ACC112 (cell line): ENCODE measurements around the gene ARID4B.
A peak's percentile ranks its signal among the peaks of the same experiment; 100 is the strongest.

Source experiments
- H2AFZ ChIP-seq: fragments of 200-600 bp; sonication (generic); one replicate; pipeline ENCODE4 v1.6.0; 2017; ENCODE audit warnings: antibody characterized with exemption, low read length; ENCODE audit not compliant: unreplicated experiment
- H3K27ac ChIP-seq: fragments of 200-600 bp; sonication (generic); 2 replicates; pipeline ENCODE4 v1.5.1; 2014; ENCODE audit warnings: low read depth, mild to moderate bottlenecking, antibody characterized with exemption, low read length, moderate library complexity
- H3K27me3 ChIP-seq: fragments of 200-600 bp; sonication (generic); 2 replicates; pipeline ENCODE4 v1.6.1; 2014; ENCODE audit warnings: mild to moderate bottlenecking, antibody characterized with exemption, low read length, moderate library complexity, mixed read lengths; ENCODE audit not compliant: insufficient read depth
- H3K36me3 ChIP-seq: fragments of 200-600 bp; sonication (generic); 2 replicates; pipeline ENCODE4 v1.6.1; 2016; ENCODE audit warnings: mild to moderate bottlenecking, antibody characterized with exemption, low read length, moderate library complexity, mixed read lengths; ENCODE audit not compliant: insufficient read depth
- H3K4me1 ChIP-seq: fragments of 200-600 bp; sonication (generic); one replicate; pipeline ENCODE4 v1.6.1; 2016; ENCODE audit warnings: low read length, mixed read lengths; ENCODE audit not compliant: insufficient read depth, unreplicated experiment, control insufficient read depth
- H3K4me3 ChIP-seq: fragments of 200-600 bp; sonication (generic); 2 replicates; pipeline ENCODE4 v1.5.1; 2014; ENCODE audit warnings: mild to moderate bottlenecking, low read depth, low read length
- H3K79me2 ChIP-seq: fragments of 200-600 bp; sonication (generic); one replicate; pipeline ENCODE4 v1.6.0; 2016; ENCODE audit warnings: low read length; ENCODE audit not compliant: control insufficient read depth, unreplicated experiment, insufficient read depth

ARID4B gene

DNA sequence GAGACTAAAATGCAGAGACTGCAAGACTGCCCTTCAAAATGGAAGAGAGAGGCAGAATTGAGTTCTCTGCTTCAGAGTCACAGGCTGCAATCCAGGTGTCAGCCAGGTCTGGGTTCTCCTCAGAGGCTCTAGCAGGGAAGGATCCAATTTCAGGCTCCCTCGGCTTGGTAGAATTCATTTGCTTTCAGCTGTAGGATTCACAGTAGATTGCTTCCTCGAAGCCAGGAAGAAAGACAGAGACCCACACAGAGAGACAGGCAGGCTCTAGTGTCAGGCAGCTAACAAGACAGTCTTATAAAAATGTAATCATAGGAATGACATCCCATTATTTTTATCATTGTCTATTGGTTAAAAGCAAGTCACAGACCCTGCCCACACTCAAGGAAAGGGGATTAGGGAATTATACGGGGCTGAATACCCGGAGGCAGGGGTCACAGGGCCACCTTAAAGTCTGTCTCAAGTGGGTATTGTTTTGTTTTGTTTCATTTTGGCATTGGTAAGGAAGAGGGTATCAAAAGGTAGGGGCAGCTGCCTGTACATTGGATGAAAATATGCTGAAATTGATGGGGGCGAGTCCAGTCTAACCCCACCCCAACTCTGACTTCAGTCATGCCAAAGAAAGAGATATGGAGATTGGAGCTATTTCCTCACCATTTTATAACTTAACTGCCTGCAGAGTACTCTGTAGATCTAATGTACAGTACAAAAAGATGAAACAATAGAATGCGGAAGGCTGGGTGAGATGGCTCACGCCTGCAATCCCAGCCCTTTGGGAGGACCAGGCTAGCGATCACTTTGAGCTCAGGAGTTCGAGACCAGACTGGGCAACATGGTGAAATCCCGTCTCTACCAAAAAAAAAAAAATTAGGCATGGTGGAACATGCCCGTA lies 29.8 kb upstream of the ARID4B start:
- Histone ChIP-seq H3K4me3 (no peak overlapping the region), H3K27me3 (no peaks in the 10 kb centered on the region), H3K27ac (no peak overlapping the region), H3K79me2 (no peaks in the 10 kb centered on the region), H2AFZ (no peak overlapping the region), H3K36me3 (no peaks in the 10 kb centered on the region), H3K4me1 (no peaks in the 10 kb centered on the region)

DNA sequence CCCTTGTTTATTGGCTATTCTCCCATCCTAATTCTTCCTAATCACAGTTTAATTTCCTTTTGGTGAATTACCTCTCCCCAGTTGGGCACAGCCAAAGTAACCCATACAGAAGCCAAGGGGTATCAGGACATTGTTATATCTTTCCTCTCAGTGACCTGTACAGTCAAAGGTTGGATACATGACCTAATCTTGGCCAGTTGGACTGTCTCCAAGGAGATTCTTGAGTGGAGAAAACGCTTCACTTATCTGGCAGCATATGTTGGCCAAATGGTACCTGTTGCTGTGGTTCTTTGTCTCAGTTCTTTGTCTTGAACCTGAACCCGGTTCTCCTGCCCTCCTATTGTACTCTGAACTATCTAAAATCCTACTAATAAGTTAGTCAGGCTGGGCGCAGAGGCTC lies 23.9 kb upstream of the ARID4B start:
- no peak overlapping the region for H3K27ac ChIP-seq

DNA sequence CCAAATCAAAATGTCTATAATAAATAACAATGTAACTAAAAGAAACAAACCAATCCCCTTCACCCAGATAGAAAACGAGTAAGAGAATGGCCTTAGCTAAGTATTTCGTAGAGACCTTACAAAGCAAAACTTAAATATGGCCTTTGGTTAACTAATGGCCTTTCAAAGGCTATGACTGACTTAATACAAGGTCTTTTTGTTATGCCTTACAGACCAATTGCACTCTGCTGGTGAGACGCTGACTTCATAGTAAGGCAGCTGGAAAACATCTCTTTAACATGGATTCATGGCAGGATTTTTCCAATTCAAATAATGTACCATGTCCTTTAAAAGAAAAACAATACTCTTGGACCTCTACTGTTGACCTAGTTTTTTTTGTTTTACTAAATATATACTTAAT lies 23.5 kb upstream of the ARID4B start:
- Histone ChIP-seq H2AFZ (no peak overlapping the region), H3K79me2 (no peaks in the 10 kb centered on the region), H3K27ac (no peak overlapping the region), H3K4me1 (no peaks in the 10 kb centered on the region), H3K36me3 (no peaks in the 10 kb centered on the region), H3K4me3 (no peak overlapping the region), H3K27me3 (no peaks in the 10 kb centered on the region)

More for the DNA sequence above, 23.9 kb upstream of the ARID4B start:
- Histone ChIP-seq H3K4me3 (no peak overlapping the region), H3K79me2 (no peaks in the 10 kb centered on the region), H3K4me1 (no peaks in the 10 kb centered on the region), H3K27me3 (no peaks in the 10 kb centered on the region), H2AFZ (no peak overlapping the region), H3K36me3 (no peaks in the 10 kb centered on the region)

DNA sequence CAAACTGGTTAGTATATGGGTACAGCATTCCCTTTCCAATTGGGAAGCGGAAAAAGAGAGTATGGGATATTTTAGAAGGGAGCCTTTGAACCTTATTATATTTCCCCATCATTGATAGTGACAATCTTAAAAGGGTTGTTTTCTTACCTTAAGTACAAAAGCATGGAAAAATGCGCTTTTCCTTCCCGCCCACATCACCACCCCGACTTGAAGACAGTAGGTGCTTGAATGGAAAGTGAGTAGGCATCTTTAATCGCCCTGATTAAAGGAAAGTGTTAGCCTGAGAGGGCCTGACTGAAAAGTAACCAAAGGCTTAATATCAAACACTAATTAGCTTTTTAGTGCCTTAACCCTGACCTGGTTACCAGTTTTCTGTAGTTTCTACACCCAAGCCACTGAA lies 15.7 kb upstream of the ARID4B start:
- Histone ChIP-seq H3K4me1 (no peaks in the 10 kb centered on the region), H3K79me2 (no peaks in the 10 kb centered on the region), H3K27me3 (no peaks in the 10 kb centered on the region), H3K27ac (no peak overlapping the region), H2AFZ (no peak overlapping the region), H3K4me3 (no peak overlapping the region), H3K36me3 (no peaks in the 10 kb centered on the region)

- Histone ChIP-seq H3K27ac (no peak overlapping the region), H3K79me2 (no peaks in the 10 kb centered on the region), H3K4me3 (no peak overlapping the region), H3K4me1 (no peaks in the 10 kb centered on the region), H2AFZ (no peak overlapping the region), H3K36me3 (no peaks in the 10 kb centered on the region), H3K27me3 (no peaks in the 10 kb centered on the region)
Observed at GRCh38 chr1:235342471-235342870, 14.5 kb upstream of the ARID4B start.

DNA sequence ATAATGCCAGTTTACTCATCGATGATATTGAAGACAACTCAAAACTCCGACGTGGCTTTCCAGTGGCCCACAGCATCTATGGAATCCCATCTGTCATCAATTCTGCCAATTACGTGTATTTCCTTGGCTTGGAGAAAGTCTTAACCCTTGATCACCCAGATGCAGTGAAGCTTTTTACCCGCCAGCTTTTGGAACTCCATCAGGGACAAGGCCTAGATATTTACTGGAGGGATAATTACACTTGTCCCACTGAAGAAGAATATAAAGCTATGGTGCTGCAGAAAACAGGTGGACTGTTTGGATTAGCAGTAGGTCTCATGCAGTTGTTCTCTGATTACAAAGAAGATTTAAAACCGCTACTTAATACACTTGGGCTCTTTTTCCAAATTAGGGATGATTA lies 14.1 kb upstream of the ARID4B start:
- no peaks in the 10 kb centered on the region for H3K36me3 ChIP-seq
- H2AFZ ChIP-seq = no peak overlapping the region
- H3K79me2 ChIP-seq = no peaks in the 10 kb centered on the region
- no peaks in the 10 kb centered on the region for H3K4me1 ChIP-seq
- no peaks in the 10 kb centered on the region for H3K27me3 ChIP-seq
- no peak overlapping the region for H3K27ac ChIP-seq
- no peak overlapping the region for H3K4me3 ChIP-seq

DNA sequence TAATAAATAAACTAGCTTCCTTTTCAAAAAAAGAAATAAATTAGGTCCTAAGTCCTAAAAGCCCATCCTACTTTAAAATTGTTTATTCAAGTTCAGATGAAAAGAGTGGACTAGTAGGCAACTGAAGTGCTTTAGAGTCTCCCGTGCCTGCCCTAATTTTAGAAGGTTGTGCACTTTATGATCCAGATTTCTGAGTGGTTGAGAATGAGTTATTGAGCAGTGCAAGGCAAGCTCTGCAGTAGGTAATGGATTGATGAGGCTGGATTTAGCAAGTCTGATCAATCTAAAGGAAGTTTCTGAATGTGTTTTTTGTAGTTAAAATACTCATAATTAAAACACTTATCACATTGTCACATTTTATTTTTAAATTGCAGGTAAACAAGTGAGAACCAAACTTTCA lies 13.4 kb upstream of the ARID4B start:
- Histone ChIP-seq H3K4me1 (peaks cover 3% of the 10 kb centered on the region), H2AFZ (no peak overlapping the region), H3K4me3 (no peak overlapping the region), H3K79me2 (no peaks in the 10 kb centered on the region), H3K36me3 (no peaks in the 10 kb centered on the region), H3K27me3 (no peaks in the 10 kb centered on the region), H3K27ac (no peak overlapping the region)

DNA sequence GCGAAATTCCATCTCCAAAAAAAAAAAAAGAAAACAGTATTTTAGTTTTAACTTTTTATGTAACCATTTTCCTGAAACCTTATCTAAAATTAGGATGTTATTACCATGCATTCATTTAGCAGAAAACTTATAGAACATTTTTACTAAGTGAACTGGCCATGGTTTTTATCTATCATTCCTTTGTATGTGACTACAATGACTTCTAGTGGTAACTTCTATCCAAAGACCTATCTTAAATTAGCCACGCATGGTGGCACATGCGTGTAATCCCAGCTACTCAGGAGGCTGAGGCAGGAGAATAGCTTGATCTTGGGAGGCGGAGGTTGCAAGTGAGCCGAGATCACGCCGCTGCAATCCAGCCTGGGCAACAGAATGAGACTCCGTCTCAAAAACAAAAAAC lies 11.8 kb upstream of the ARID4B start:
- Histone ChIP-seq H3K79me2 (peaks cover 4% of the 10 kb centered on the region), H3K4me1 (peaks cover 3% of the 10 kb centered on the region), H3K4me3 (no peak overlapping the region), H3K27ac (no peak overlapping the region), H3K27me3 (no peaks in the 10 kb centered on the region), H3K36me3 (no peaks in the 10 kb centered on the region), H2AFZ (no peak overlapping the region)

- Histone ChIP-seq H3K4me3 (peak overlapping the region; percentile 49), H3K79me2 (peaks cover 30% of the 10 kb centered on the region), H3K27me3 (no peaks in the 10 kb centered on the region), H2AFZ (peak overlapping the region; percentile 18), H3K36me3 (no peaks in the 10 kb centered on the region), H3K27ac (peak overlapping the region; percentile 27; the same call in 1 of the 2 replicates), H3K4me1 (peaks cover 8% of the 10 kb centered on the region)
Observed at GRCh38 chr1:235336903-235337302, 8.9 kb upstream of the ARID4B start.

DNA sequence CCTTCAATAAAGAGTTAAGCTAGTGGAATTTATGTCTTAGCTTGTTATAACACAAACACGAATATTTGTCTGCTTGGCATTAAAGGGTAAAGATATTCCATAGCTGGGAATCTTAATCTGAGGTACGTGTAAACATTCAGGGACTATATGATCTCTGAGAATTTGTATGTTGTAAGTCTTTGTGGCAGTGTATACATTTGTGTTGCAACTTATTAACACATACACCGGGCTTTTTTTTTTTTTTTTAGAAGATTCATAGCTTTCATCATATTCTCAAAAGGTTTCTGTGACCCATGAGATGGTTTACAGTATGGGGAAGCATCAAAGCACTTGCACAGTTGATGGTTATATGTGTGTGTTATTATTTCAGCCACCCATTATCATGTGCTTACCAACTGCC lies 3.4 kb upstream of the ARID4B start:
- Histone ChIP-seq H2AFZ (no peak overlapping the region), H3K27ac (no peak overlapping the region), H3K4me1 (peaks cover 22% of the 10 kb centered on the region), H3K27me3 (no peaks in the 10 kb centered on the region), H3K4me3 (peak overlapping the region; percentile 93), H3K79me2 (peaks cover 73% of the 10 kb centered on the region), H3K36me3 (no peaks in the 10 kb centered on the region; the same call in 1 of the 2 replicates)

DNA sequence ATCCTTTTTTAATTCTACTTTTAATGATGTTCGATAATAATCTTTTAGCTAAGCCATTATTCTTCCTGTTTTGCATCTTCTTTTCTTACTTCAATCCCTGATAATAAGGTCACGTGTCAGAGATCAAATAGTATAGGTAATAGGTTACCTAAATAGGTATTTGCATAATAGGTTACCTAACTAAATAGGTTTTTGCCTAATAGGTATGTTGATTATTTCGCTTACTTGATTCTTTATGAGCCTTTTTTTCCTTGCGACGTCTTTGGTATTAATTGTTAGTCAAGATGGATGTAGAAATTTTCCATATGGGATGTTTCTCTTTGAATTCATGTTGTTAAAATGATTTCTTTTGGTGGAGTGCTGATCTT lies 2.9 kb upstream of the ARID4B start:
- H3K79me2 ChIP-seq = peaks cover 78% of the 10 kb centered on the region
- H3K4me3 ChIP-seq = peak overlapping the region; percentile 93
- no peaks in the 10 kb centered on the region for H3K27me3 ChIP-seq
- no peak overlapping the region for H3K27ac ChIP-seq
- no peak overlapping the region for H2AFZ ChIP-seq
- no peaks in the 10 kb centered on the region; the same call in 1 of the 2 replicates for H3K36me3 ChIP-seq
- H3K4me1 ChIP-seq = peaks cover 26% of the 10 kb centered on the region
